Keratinocyte (primary cell): ENCODE results near the gene PYGB. TPM values are rescaled to one million over a fixed set of nuclear protein-coding genes. Genes with fewer than 3 reads are reported as not detected.

Source experiments
- DNase-seq: peaks from one replicate; pipeline ENCODE4 v3.0.0-alpha.2; 2011; ENCODE audit warnings: low read depth, missing footprints, low spot score
- FAIRE-seq: peaks from 2 replicates; lab custom pipeline; 2011; peaks lifted over from hg19 to GRCh38; lab: Jason Lieb, UNC
- H2AFZ ChIP-seq: 2 replicates; pipeline ENCODE4 v1.6.0; 2012; ENCODE audit warnings: low read length, control low read depth, inconsistent platforms; ENCODE audit not compliant: control insufficient read depth
- H3K27ac ChIP-seq: 2 replicates; pipeline ENCODE4 v1.5.1; 2011; ENCODE audit warnings: low read length; ENCODE audit not compliant: control insufficient read depth, insufficient read depth
- H3K27me3 ChIP-seq: 3 replicates; pipeline ENCODE4 v1.6.0; 2011; ENCODE audit warnings: low read length; ENCODE audit not compliant: control insufficient read depth, insufficient read depth; ENCODE audit errors: extremely low read depth
- H3K36me3 ChIP-seq, 2 experiments: 2 replicates in 1 of 2; 3 replicates in 1 of 2; pipeline ENCODE4 v1.5.1; 2011; ENCODE audit warnings: low read length in 2 of 2, mild to moderate bottlenecking in 1 of 2; ENCODE audit not compliant: control insufficient read depth in 2 of 2, insufficient read depth in 2 of 2; ENCODE audit errors: extremely low read depth in 1 of 2
- H3K4me1 ChIP-seq: 3 replicates; pipeline ENCODE4 v1.5.1; 2011; ENCODE audit warnings: low read length; ENCODE audit not compliant: control insufficient read depth, insufficient read depth; ENCODE audit errors: extremely low read depth
- H3K4me2 ChIP-seq: 3 replicates; pipeline ENCODE4 v1.6.0; 2011; ENCODE audit warnings: low read depth, low read length; ENCODE audit not compliant: control insufficient read depth, insufficient read depth; ENCODE audit errors: extremely low read depth
- H3K4me3 ChIP-seq, 3 experiments: fragments of 200-600 bp in 1 of 3; sonication (generic) in 1 of 3; 2 replicates in 2 of 3; 3 replicates in 1 of 3; pipeline ENCODE4 v1.5.1; 2011 to 2016; ENCODE audit warnings: low read length in 3 of 3, mild to moderate bottlenecking in 3 of 3, control low read depth in 2 of 3, inconsistent platforms in 1 of 3, low read depth in 1 of 3, mixed read lengths in 1 of 3, mixed run types in 1 of 3, moderate library complexity in 1 of 3; ENCODE audit not compliant: control insufficient read depth in 2 of 3, insufficient read depth in 2 of 3; ENCODE audit errors: extremely low read depth in 1 of 3
- H3K79me2 ChIP-seq: 2 replicates; pipeline ENCODE4 v1.6.0; 2012; ENCODE audit warnings: low read length; ENCODE audit not compliant: control insufficient read depth, insufficient read depth
- H3K9ac ChIP-seq: 3 replicates; pipeline ENCODE4 v1.6.0; 2011; ENCODE audit warnings: low read length; ENCODE audit not compliant: control insufficient read depth, insufficient read depth; ENCODE audit errors: extremely low read depth
- H3K9me1 ChIP-seq: 3 replicates; pipeline ENCODE4 v1.6.0; 2011; ENCODE audit warnings: low read length; ENCODE audit not compliant: control insufficient read depth, insufficient read depth; ENCODE audit errors: extremely low read depth
- H3K9me3 ChIP-seq: 2 replicates; pipeline ENCODE4 v1.5.1; 2012; ENCODE audit warnings: low read depth, low read length; ENCODE audit not compliant: control insufficient read depth
- H4K20me1 ChIP-seq: 3 replicates; pipeline ENCODE4 v1.6.0; 2011; ENCODE audit warnings: low read length; ENCODE audit not compliant: control insufficient read depth, insufficient read depth; ENCODE audit errors: extremely low read depth
- CTCF ChIP-seq, 3 experiments: IDR thresholded peaks in 1 of 3; conservative IDR thresholded peaks in 1 of 3; optimal IDR thresholded peaks in 1 of 3; 2 replicates in 2 of 3; 3 replicates in 1 of 3; pipeline versions ENCODE3 to v1.5.1; 2011; ENCODE audit warnings: low read length in 3 of 3, mild to moderate bottlenecking in 3 of 3, moderate library complexity in 2 of 3, control low read depth in 1 of 3, inconsistent platforms in 1 of 3; ENCODE audit not compliant: insufficient read depth in 2 of 3; ENCODE audit errors: extremely low read depth in 1 of 3
- EZH2 ChIP-seq: IDR thresholded peaks from one replicate; pipeline ENCODE4 v1.6.1; 2012; ENCODE audit warnings: inconsistent platforms, mild to moderate bottlenecking, low read length, moderate library complexity
- dilution Hi-C: fragments of 300-500 bp; cut with MboI; formaldehyde crosslinking; loops from one replicate; pipeline ENCODE4 v1.7.0; 2020; ENCODE audit warnings: low sequenced_read_pairs; ENCODE audit not compliant: extremely low pct_ligation_motif_present
- polyA plus RNA-seq, 5 experiments: library from polyadenylated mRNA; depleted of rRNA in 3 of 5; stranded (reverse) in 3 of 5; stranded (forward) in 1 of 5; unstranded in 1 of 5; fragments of >200 nt; gene quantifications; 1 replicate in 1 of 5; 2 replicates in 3 of 5; 3 replicates in 1 of 5; pipeline versions ENCODE4 v1.2.1 to v1.2.3, GENCODE V29; 2011 to 2012; ENCODE audit warnings: missing spikeins in 2 of 5, low read depth in 1 of 5, low replicate concordance in 1 of 5

The PYGB gene
- polyA plus RNA-seq, 1 donor (not counting 4 experiments of a cell fraction or from before 2014, with no cell fraction given), result 78.3 TPM

GRCh38 chr20:25218492-25218891 lies 29.4 kb upstream of the PYGB start:
- DNase-seq (no peak), FAIRE-seq (no peak)
- H3K27me3 ChIP-seq, result no peaks in the 10 kb centered on the region
- H3K79me2 ChIP-seq, result no peaks in the 10 kb centered on the region
- no peak overlapping the region for H3K4me3 ChIP-seq
- H3K9me1 ChIP-seq, result no peaks in the 10 kb centered on the region
- H4K20me1 ChIP-seq, result no peaks in the 10 kb centered on the region
- H3K4me2 ChIP-seq, result no peak overlapping the region
- no peaks in the 10 kb centered on the region for H3K9me3 ChIP-seq
- H3K36me3 ChIP-seq, result peaks cover 22 to 43% of the 10 kb centered on the region in 2 experiments
- peaks cover 12% of the 10 kb centered on the region for H3K4me1 ChIP-seq
- no peak overlapping the region for H3K27ac ChIP-seq
- no peak for TF ChIP-seq EZH2
- no peak for TF ChIP-seq CTCF (optimal IDR thresholded peaks at IDR 0.05 in 1 of 3, IDR thresholded peaks at IDR 0.05 in 1 of 3, conservative IDR thresholded peaks at IDR 0.05 in 1 of 3; ENCODE audit: extremely low read depth in 1 of 3, insufficient read depth in 2 of 3, low read length in 3 of 3)
- H2AFZ ChIP-seq, result no peak overlapping the region
- dilution Hi-C loops, result no loop called here
- H3K9ac ChIP-seq, result no peak overlapping the region

GRCh38 chr20:25219365-25219764 lies 28.5 kb upstream of the PYGB start:
- FAIRE-seq, result no peak
- no peaks in the 10 kb centered on the region for H4K20me1 ChIP-seq
- dilution Hi-C loops, result no loop called here
- peaks cover 24 to 37% of the 10 kb centered on the region in 2 experiments for H3K36me3 ChIP-seq
- no peak for TF ChIP-seq EZH2
- no peaks in the 10 kb centered on the region for H3K9me1 ChIP-seq
- peaks cover 16% of the 10 kb centered on the region for H3K4me1 ChIP-seq
- no peak for DNase-seq
- H3K9ac ChIP-seq, result no peak overlapping the region
- H2AFZ ChIP-seq, result no peak overlapping the region
- H3K4me3 ChIP-seq, result no peak overlapping the region
- no peaks in the 10 kb centered on the region for H3K79me2 ChIP-seq
- H3K9me3 ChIP-seq, result no peaks in the 10 kb centered on the region
- H3K4me2 ChIP-seq, result no peak overlapping the region
- H3K27ac ChIP-seq, result no peak overlapping the region
- no peaks in the 10 kb centered on the region for H3K27me3 ChIP-seq
